Thyroid gland (tissue), 4 donors: Measurements from ENCODE around the gene RAB5A. TPM values are rescaled to one million over a fixed set of nuclear protein-coding genes. Genes with fewer than 3 reads are reported as not detected.

Source experiments
- DNase-seq, 2 donors: peaks; one replicate each; pipeline ENCODE4 v3.0.0-alpha.2; 2019
- H3K27ac ChIP-seq, 3 donors: fragments of 200-600 bp; sonication (generic); 1 replicate in 2 of 3; 2 replicates in 1 of 3; pipeline ENCODE4 v1.5.1; 2016 to 2019; ENCODE audit warnings: mild to moderate bottlenecking in 1 of 3, moderate library complexity in 1 of 3
- H3K27me3 ChIP-seq: fragments of 200-600 bp; sonication (generic); one replicate; pipeline ENCODE4 v1.5.1; 2019
- H3K36me3 ChIP-seq, 2 donors: fragments of 200-600 bp; sonication (generic); one replicate each; pipeline ENCODE4 v1.5.1; 2016 to 2019
- H3K4me1 ChIP-seq, 2 donors: fragments of 200-600 bp; sonication (generic); one replicate each; pipeline ENCODE4 v1.5.1; 2017 to 2019
- H3K4me3 ChIP-seq, 3 donors: fragments of 200-600 bp; sonication (generic); replicated peaks in 1 of 3; 1 replicate in 2 of 3; 2 replicates in 1 of 3; pipeline ENCODE4 v1.5.1; 2016; ENCODE audit warnings: mild to moderate bottlenecking in 1 of 3
- H3K9me3 ChIP-seq: fragments of 200-600 bp; sonication (generic); one replicate; pipeline ENCODE4 v1.5.1; 2017
- CTCF ChIP-seq, 6 experiments: fragments of 200-600 bp in 3 of 6; fragments of 450-650 bp in 3 of 6; sonication (generic) in 3 of 6; IDR thresholded peaks; one replicate each; pipeline ENCODE4 v1.5.1; 2016 to 2019; ENCODE audit warnings: antibody characterized with exemption in 6 of 6, mild to moderate bottlenecking in 2 of 6, inconsistent platforms in 1 of 6, moderate library complexity in 1 of 6
- POLR2A ChIP-seq, 2 donors: fragments of 450-650 bp; IDR thresholded peaks; one replicate each; pipeline ENCODE4 v1.6.1; 2017; ENCODE audit warnings: antibody characterized with exemption in 2 of 2, mild to moderate bottlenecking in 2 of 2, moderate library complexity in 1 of 2
- WGBS, 2 donors: methylation state at CpG; one replicate each; pipeline ENCODE4 v1.1.5; 2017; 5-methylcytosine and 5-hydroxymethylcytosine counted together
- intact Hi-C: fragments of 100-400 bp; cut with DNase I; formaldehyde crosslinking; loops from one replicate; pipeline ENCODE4 v1.15.1; 2023
- total RNA-seq, 4 donors: library from RNA; depleted of rRNA; stranded (reverse); fragments of >200 nt; gene quantifications; one replicate each; pipeline ENCODE4 v1.2.3, GENCODE V29; 2016

RAB5A gene
- total RNA-seq, 4 donors from 2014 or later: 76.8 to 109 (median 85.5) TPM

- WGBS, 2 donors: 68 to 75% methylated on average over 3 of the region's 3 CpGs
These were observed 55.0 kb downstream of the RAB5A start for GRCh38 chr3:20001932-20002331.

GRCh38 chr3:20007960-20008359 is 61.1 kb downstream of the RAB5A start:
- no peaks in the 10 kb centered on the region for H3K27me3 ChIP-seq
- no peak overlapping the region for H3K27ac ChIP-seq
- H3K36me3 ChIP-seq: no peaks in the 10 kb centered on the region
- H3K4me1 ChIP-seq: no peaks in the 10 kb centered on the region
- intact Hi-C loops: no loop called here
- 97% methylated on average over 20 of the region's 20 CpGs for WGBS, 2 donors
- no peaks in the 10 kb centered on the region for H3K9me3 ChIP-seq
- TF ChIP-seq CTCF (IDR thresholded peaks at IDR 0.05) (no peak), POLR2A (IDR thresholded peaks at IDR 0.05) (no peak)
- no peak for DNase-seq
- H3K4me3 ChIP-seq: no peak overlapping the region

More at GRCh38 chr3:20001932-20002331, 55.0 kb downstream of the RAB5A start:
- Histone ChIP-seq H3K27me3 (no peaks in the 10 kb centered on the region), H3K4me1 (no peaks in the 10 kb centered on the region), H3K4me3 (no peak overlapping the region), H3K9me3 (no peaks in the 10 kb centered on the region), H3K36me3 (no peaks in the 10 kb centered on the region), H3K27ac (no peak overlapping the region)
- DNase-seq: no peak
- intact Hi-C loops: no loop called here
- TF ChIP-seq CTCF (IDR thresholded peaks at IDR 0.05) (no peak), POLR2A (IDR thresholded peaks at IDR 0.05) (no peak)

GRCh38 chr3:20008646-20009045 is 61.7 kb downstream of the RAB5A start:
- 81 to 89% methylated on average over 2 of the region's 2 CpGs for WGBS, 2 donors
- Histone ChIP-seq H3K36me3 (no peaks in the 10 kb centered on the region), H3K27ac (no peak overlapping the region), H3K9me3 (no peaks in the 10 kb centered on the region), H3K4me3 (no peak overlapping the region), H3K27me3 (no peaks in the 10 kb centered on the region), H3K4me1 (no peaks in the 10 kb centered on the region)
- intact Hi-C loops: no loop called here
- no peak for TF ChIP-seq POLR2A (IDR thresholded peaks at IDR 0.05)
- no peak for TF ChIP-seq CTCF (IDR thresholded peaks at IDR 0.05)
- no peak for DNase-seq

- 95 to 96% methylated on average over 4 of the region's 4 CpGs for WGBS, 2 donors
- intact Hi-C loops: no loop called here
- H3K27me3 ChIP-seq: no peaks in the 10 kb centered on the region
- no peak within 1 kb of the TSS for H3K27ac ChIP-seq
- no peaks in the 10 kb centered on the region for H3K36me3 ChIP-seq
- no peaks in the 10 kb centered on the region for H3K9me3 ChIP-seq
- H3K4me3 ChIP-seq: no peak within 1 kb of the TSS
- H3K4me1 ChIP-seq: no peaks in the 10 kb centered on the region
- DNase-seq: no peak
- TF ChIP-seq POLR2A (IDR thresholded peaks at IDR 0.05) (no peak), CTCF (IDR thresholded peaks at IDR 0.05) (no peak)
These were observed 65.3 kb downstream of the RAB5A start, which contains the start of gene PP2D1 for GRCh38 chr3:20012164-20012563. Gene PP2D1 (minus strand): TSS chr3:20012264. CDS start chr3:20012072, 192 bp downstream.

GRCh38 chr3:20013396-20013795 is 66.5 kb downstream of the RAB5A start:
- no peak for DNase-seq
- intact Hi-C loops: no loop called here
- WGBS, 2 donors: 95% methylated on average over 1 of the region's 1 CpG
- no peaks in the 10 kb centered on the region for H3K36me3 ChIP-seq
- no peaks in the 10 kb centered on the region for H3K9me3 ChIP-seq
- H3K27me3 ChIP-seq: no peaks in the 10 kb centered on the region
- no peak overlapping the region for H3K4me3 ChIP-seq
- H3K4me1 ChIP-seq: no peaks in the 10 kb centered on the region
- H3K27ac ChIP-seq: no peak overlapping the region
- no peak for TF ChIP-seq POLR2A (IDR thresholded peaks at IDR 0.05)
- TF ChIP-seq CTCF (IDR thresholded peaks at IDR 0.05): no peak
